ENCODE results near the gene PAGR1.

GRCh38 chr16:29811896-29812665 lies 3.9 kb upstream of the PAGR1 start, which contains the start of gene PRRT2:
- TF ChIP-seq ZNF274 (IDR thresholded peaks at IDR 0.05; ENCODE audit: low read depth, low read length) = no peak
- no peak for TF ChIP-seq YY1 (IDR thresholded peaks at IDR 0.05; ENCODE audit: insufficient read depth, insufficient read length)

All from NT2/D1 (cell line).